GM12878 (cell line): ENCODE measurements around the gene MROH2B.

ENCODE experiments used
- CREB1 ChIP-seq: IDR thresholded peaks from 2 replicates; pipeline ENCODE4 v1.6.1; 2012; ENCODE audit warnings: low read depth, mild to moderate bottlenecking, inconsistent platforms
- GABPA ChIP-seq: IDR thresholded peaks from 2 replicates; pipeline ENCODE4 v1.6.1; 2014; ENCODE audit warnings: antibody characterized with exemption, low read depth, mild to moderate bottlenecking, inconsistent platforms
- KDM1A ChIP-seq: fragments of 200-600 bp; sonication (generic); IDR thresholded peaks from 2 replicates; pipeline ENCODE4 v1.6.1; 2016; ENCODE audit warnings: borderline replicate concordance
- NR2C2 ChIP-seq: IDR thresholded peaks from 2 replicates; pipeline ENCODE4 v1.6.1; 2011; ENCODE audit warnings: borderline replicate concordance, low read depth; ENCODE audit not compliant: control insufficient read depth, insufficient read length
- TF ChIP-seq, protein P1 (sequence below): IDR thresholded peaks from 2 replicates; pipeline ENCODE4 v1.6.1; 2012; ENCODE audit warnings: mild to moderate bottlenecking, low read depth, low read length
- TF ChIP-seq, protein P2 (sequence below): fragments of 450-650 bp; IDR thresholded peaks from 2 replicates; pipeline ENCODE4 v1.6.1; 2017; ENCODE audit warnings: mild to moderate bottlenecking, low read depth, inconsistent platforms; ENCODE audit not compliant: poor library complexity, severe bottlenecking
- TF ChIP-seq, protein P3 (sequence below), 3 experiments: IDR thresholded peaks in 2 of 3; conservative IDR thresholded peaks in 1 of 3; 2 replicates each; pipeline ENCODE4 v1.5.1; 2011; ENCODE audit warnings: low read depth in 3 of 3, low read length in 3 of 3, mild to moderate bottlenecking in 3 of 3, control low read depth in 2 of 3, moderate library complexity in 2 of 3, inconsistent platforms in 1 of 3, mixed read lengths in 1 of 3; ENCODE audit not compliant: control insufficient read depth in 2 of 3, insufficient read depth in 1 of 3; ENCODE audit errors: extremely low read depth in 1 of 3
- TF ChIP-seq, protein P4 (sequence below): IDR thresholded peaks from 2 replicates; pipeline ENCODE4 v1.6.1; 2012; ENCODE audit warnings: low read depth, low read length, improper control_type of control experiment

DNA sequence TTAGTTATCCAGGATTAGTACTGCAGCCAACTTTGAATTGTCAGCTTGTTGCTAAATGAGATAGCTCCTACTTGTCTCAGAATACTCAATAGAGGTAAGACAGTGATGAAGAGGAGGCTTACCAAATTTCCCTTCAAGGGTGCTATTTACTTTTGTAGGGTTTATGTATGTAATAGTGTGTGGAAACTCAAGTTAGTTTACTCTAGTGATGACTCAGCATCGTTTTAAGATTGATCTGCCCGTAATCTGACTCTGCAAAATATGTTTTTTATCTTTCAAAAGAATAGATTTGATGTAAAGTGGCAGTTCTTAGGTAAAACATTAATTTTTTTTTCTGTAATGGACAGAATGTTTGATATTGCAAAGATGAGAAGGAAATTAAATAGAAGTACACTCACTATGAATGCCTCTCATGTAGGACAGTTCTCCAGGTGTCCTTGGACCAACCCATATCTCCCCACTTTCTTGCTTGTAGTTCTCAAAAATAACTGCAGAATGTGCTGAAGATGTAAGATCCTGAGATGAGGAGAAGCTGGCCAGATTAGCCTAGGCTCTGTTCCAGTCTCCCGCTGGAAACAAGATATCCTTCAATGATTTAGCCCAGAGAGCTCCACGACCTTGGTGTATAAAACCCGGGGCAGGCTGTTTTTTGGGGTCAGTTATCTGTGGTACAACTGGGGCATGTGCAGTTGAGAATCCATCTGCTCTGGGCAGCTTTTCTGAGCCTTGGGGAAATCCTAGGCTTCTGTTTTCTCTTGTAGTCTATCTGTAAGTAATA, 24.4 kb upstream of the MROH2B start:
- TF ChIP-seq, protein P1, sequence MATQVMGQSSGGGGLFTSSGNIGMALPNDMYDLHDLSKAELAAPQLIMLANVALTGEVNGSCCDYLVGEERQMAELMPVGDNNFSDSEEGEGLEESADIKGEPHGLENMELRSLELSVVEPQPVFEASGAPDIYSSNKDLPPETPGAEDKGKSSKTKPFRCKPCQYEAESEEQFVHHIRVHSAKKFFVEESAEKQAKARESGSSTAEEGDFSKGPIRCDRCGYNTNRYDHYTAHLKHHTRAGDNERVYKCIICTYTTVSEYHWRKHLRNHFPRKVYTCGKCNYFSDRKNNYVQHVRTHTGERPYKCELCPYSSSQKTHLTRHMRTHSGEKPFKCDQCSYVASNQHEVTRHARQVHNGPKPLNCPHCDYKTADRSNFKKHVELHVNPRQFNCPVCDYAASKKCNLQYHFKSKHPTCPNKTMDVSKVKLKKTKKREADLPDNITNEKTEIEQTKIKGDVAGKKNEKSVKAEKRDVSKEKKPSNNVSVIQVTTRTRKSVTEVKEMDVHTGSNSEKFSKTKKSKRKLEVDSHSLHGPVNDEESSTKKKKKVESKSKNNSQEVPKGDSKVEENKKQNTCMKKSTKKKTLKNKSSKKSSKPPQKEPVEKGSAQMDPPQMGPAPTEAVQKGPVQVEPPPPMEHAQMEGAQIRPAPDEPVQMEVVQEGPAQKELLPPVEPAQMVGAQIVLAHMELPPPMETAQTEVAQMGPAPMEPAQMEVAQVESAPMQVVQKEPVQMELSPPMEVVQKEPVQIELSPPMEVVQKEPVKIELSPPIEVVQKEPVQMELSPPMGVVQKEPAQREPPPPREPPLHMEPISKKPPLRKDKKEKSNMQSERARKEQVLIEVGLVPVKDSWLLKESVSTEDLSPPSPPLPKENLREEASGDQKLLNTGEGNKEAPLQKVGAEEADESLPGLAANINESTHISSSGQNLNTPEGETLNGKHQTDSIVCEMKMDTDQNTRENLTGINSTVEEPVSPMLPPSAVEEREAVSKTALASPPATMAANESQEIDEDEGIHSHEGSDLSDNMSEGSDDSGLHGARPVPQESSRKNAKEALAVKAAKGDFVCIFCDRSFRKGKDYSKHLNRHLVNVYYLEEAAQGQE, result no peak
- TF ChIP-seq, protein P2, sequence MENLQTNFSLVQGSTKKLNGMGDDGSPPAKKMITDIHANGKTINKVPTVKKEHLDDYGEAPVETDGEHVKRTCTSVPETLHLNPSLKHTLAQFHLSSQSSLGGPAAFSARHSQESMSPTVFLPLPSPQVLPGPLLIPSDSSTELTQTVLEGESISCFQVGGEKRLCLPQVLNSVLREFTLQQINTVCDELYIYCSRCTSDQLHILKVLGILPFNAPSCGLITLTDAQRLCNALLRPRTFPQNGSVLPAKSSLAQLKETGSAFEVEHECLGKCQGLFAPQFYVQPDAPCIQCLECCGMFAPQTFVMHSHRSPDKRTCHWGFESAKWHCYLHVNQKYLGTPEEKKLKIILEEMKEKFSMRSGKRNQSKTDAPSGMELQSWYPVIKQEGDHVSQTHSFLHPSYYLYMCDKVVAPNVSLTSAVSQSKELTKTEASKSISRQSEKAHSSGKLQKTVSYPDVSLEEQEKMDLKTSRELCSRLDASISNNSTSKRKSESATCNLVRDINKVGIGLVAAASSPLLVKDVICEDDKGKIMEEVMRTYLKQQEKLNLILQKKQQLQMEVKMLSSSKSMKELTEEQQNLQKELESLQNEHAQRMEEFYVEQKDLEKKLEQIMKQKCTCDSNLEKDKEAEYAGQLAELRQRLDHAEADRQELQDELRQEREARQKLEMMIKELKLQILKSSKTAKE, result no peak
- TF ChIP-seq, protein P3, sequence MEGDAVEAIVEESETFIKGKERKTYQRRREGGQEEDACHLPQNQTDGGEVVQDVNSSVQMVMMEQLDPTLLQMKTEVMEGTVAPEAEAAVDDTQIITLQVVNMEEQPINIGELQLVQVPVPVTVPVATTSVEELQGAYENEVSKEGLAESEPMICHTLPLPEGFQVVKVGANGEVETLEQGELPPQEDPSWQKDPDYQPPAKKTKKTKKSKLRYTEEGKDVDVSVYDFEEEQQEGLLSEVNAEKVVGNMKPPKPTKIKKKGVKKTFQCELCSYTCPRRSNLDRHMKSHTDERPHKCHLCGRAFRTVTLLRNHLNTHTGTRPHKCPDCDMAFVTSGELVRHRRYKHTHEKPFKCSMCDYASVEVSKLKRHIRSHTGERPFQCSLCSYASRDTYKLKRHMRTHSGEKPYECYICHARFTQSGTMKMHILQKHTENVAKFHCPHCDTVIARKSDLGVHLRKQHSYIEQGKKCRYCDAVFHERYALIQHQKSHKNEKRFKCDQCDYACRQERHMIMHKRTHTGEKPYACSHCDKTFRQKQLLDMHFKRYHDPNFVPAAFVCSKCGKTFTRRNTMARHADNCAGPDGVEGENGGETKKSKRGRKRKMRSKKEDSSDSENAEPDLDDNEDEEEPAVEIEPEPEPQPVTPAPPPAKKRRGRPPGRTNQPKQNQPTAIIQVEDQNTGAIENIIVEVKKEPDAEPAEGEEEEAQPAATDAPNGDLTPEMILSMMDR (IDR thresholded peaks at IDR 0.05 in 2 of 3, conservative IDR thresholded peaks at IDR 0.05 in 1 of 3; ENCODE audit: control insufficient read depth in 2 of 3, extremely low read depth in 1 of 3, insufficient read depth in 1 of 3, low read depth in 3 of 3, low read length in 3 of 3), result no peak
- TF ChIP-seq KDM1A (no peak), CREB1 (no peak), GABPA (no peak), NR2C2 (no peak)
- TF ChIP-seq, protein P4, sequence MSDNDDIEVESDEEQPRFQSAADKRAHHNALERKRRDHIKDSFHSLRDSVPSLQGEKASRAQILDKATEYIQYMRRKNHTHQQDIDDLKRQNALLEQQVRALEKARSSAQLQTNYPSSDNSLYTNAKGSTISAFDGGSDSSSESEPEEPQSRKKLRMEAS, result no peak
